NCI-H1417 treated with DMSO at 0.1 percent for 48 hours (cell line): ENCODE results near the gene CDK11B.
"Not testable (repeated sequence)": the region's sequence is repeated elsewhere in the genome, so short reads cannot be mapped to it uniquely, and the experiment has no call there.

Experiments
- DNase-seq: peaks from one replicate; lab custom pipeline; 2025; lab: John Stamatoyannopoulos, UW

The CDK11B gene

GRCh38 chr1:1658583-1659549, at the start of gene CDK11B:
Gene CDK11B (minus strand): TSS chr1:1659004. CDS start chr1:1657485, 1,519 bp downstream.
- DNase-seq, result peak; percentile 63

GRCh38 chr1:1707897-1708296, 49.1 kb upstream of the CDK11B start:
- not testable (repeated sequence) for DNase-seq

- DNase-seq, result not testable (repeated sequence)
Measured at GRCh38 chr1:1707241-1707640, 48.4 kb upstream of the CDK11B start.

GRCh38 chr1:1705623-1706022, 46.8 kb upstream of the CDK11B start:
- not testable (repeated sequence) for DNase-seq

GRCh38 chr1:1704284-1704957, 45.6 kb upstream of the CDK11B start:
- DNase-seq, result not testable (repeated sequence)

- DNase-seq, result no peak
Measured at GRCh38 chr1:1703796-1704195, 45.0 kb upstream of the CDK11B start.

GRCh38 chr1:1702506-1702905, 43.7 kb upstream of the CDK11B start:
- not testable (repeated sequence) for DNase-seq

- DNase-seq, result not testable (repeated sequence)
Measured at GRCh38 chr1:1700557-1700956, 41.8 kb upstream of the CDK11B start.

- not testable (repeated sequence) for DNase-seq
Measured at GRCh38 chr1:1700067-1700466, 41.3 kb upstream of the CDK11B start.

GRCh38 chr1:1699061-1699460, 40.3 kb upstream of the CDK11B start:
- not testable (repeated sequence) for DNase-seq

GRCh38 chr1:1697358-1698183, 38.8 kb upstream of the CDK11B start:
- DNase-seq, result not testable (repeated sequence)

- DNase-seq, result not testable (repeated sequence)
Measured at GRCh38 chr1:1696431-1697357, 37.9 kb upstream of the CDK11B start.

- DNase-seq, result peak; percentile 36
Measured at GRCh38 chr1:1692714-1693647, 34.2 kb upstream of the CDK11B start, which contains the start of gene SLC35E2B. Gene SLC35E2B (minus strand): TSS chr1:1692795. CDS start chr1:1676699, 16,096 bp downstream.

GRCh38 chr1:1692324-1692713, 33.5 kb upstream of the CDK11B start:
- peak; percentile 21 for DNase-seq

GRCh38 chr1:1691443-1691842, 32.6 kb upstream of the CDK11B start:
- DNase-seq, result not testable (repeated sequence)

GRCh38 chr1:1689526-1689925, 30.7 kb upstream of the CDK11B start:
- DNase-seq, result not testable (repeated sequence)

- DNase-seq, result no peak
Measured at GRCh38 chr1:1687846-1688245, 29.0 kb upstream of the CDK11B start.

GRCh38 chr1:1684031-1684681, 25.4 kb upstream of the CDK11B start:
- no peak for DNase-seq
